Measurements from ENCODE around the gene FGD3. TPM values are rescaled to one million over a fixed set of nuclear protein-coding genes. Genes with fewer than 3 reads are reported as not detected.

Gene FGD3
- total RNA-seq, 1 donor, result not detected

DNA sequence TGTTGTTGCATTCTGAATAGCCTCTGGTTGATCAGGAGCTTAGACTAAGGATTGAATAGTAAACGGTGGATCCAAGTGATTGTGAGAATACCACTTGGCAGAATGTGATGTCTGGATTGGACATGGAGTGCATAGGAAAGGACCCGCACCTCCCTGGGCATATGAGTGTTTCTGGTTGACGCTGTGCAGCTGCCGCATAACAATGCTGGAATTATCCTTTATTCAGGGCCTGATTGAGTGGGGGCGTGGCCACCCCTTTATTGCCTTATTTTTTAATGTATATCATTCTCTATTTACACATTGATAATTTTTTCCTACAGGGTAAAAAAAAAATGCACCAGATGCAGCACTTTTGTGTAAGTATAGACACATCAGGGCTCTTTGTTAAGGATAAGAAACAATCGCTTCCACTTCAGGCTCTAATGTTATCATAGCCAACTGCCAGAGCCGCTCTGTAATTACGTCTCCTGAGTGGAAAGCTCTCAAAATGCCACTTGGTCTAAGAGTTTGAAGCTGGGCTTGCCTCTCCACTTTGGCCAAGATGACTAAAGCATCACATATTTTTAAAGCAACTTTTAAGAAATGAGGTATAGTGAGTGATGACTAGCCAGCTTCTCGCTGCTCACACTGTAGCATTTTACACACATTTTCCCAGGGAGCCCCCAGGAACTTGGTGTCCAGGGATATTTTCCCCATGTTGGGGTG lies 5.7 kb downstream of the FGD3 start:
- DNase-seq (ENCODE audit: insufficient read length, low spot score, missing footprints), result peak; percentile 73
- H3K79me2 ChIP-seq (ENCODE audit: insufficient read depth, low read length), result no peaks in the 10 kb centered on the region
- peaks cover 15% of the 10 kb centered on the region for H3K4me1 ChIP-seq (ENCODE audit: insufficient read depth, low read length)
- TF ChIP-seq CTCF (IDR thresholded peaks at IDR 0.05; ENCODE audit: extremely low read depth, low read depth, low read length), result no peak
- H4K20me1 ChIP-seq (ENCODE audit: insufficient read depth, low read length), result no peaks in the 10 kb centered on the region
- H2AFZ ChIP-seq (ENCODE audit: low read length), result no peak overlapping the region
- H3K27ac ChIP-seq (ENCODE audit: low read depth, low read length), result no peak overlapping the region
- H3K4me2 ChIP-seq (ENCODE audit: insufficient read depth, low read length), result peak overlapping the region; percentile 58
- peak overlapping the region; percentile 3 for H3K4me3 ChIP-seq (ENCODE audit: insufficient read depth, low read length)
- no peaks in the 10 kb centered on the region for H3K9me3 ChIP-seq (ENCODE audit: low read depth, low read length)
- H3K36me3 ChIP-seq (ENCODE audit: insufficient read depth, low read length), result no peaks in the 10 kb centered on the region
- peaks cover 16% of the 10 kb centered on the region for H3K27me3 ChIP-seq (ENCODE audit: insufficient read depth, low read length)

DNA sequence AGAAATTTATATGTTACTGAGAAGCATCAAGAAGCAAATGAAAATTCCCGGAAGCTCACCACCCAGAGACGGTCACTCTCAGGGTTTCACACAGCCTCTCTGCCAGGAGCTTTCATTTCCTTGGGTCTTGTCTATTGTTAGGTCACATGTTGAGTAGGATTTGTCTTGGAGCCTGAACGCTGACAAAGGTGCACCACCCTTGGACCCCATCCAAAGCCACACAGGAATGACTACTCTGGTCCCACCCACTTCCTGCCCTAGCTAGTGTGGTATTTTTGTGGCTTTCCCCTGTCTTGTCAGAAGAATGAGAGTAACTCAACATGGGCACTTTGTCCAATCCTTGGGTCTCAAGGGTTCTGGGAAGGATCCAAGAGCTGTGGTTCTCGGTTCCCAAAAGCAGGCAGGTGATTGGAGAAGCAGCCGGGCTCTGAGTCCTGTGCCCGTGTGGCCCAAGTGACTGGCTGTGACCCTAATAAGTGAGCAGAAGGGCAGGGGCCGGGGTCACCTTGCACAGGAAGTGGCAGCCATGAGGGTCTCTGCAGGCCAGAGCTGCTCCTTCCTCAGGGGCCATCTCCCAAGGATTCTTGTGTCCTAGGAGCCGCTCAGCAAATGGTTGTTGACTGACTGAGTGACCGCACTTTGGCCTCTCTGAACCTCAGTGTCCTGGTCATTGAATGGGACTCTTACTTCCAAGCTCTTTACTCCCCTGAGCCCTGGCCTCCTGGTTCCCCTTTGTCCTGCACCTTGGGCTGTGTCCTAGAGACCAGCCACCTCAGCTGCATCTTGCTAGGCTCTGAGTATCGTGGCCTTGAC lies 6.9 kb downstream of the FGD3 start:
- no peaks in the 10 kb centered on the region for H3K79me2 ChIP-seq (ENCODE audit: insufficient read depth, low read length)
- no peak overlapping the region for H2AFZ ChIP-seq (ENCODE audit: low read length)
- peaks cover 15% of the 10 kb centered on the region for H3K4me1 ChIP-seq (ENCODE audit: insufficient read depth, low read length)
- peak overlapping the region; percentile 58 for H3K4me2 ChIP-seq (ENCODE audit: insufficient read depth, low read length)
- no peaks in the 10 kb centered on the region for H3K36me3 ChIP-seq (ENCODE audit: insufficient read depth, low read length)
- peaks cover 5% of the 10 kb centered on the region for H3K27me3 ChIP-seq (ENCODE audit: insufficient read depth, low read length)
- no peak for TF ChIP-seq CTCF (IDR thresholded peaks at IDR 0.05; ENCODE audit: extremely low read depth, low read depth, low read length)
- H3K27ac ChIP-seq (ENCODE audit: low read depth, low read length), result no peak overlapping the region
- H3K4me3 ChIP-seq (ENCODE audit: insufficient read depth, low read length), result peak overlapping the region; percentile 23
- peak; percentile 10 for DNase-seq (ENCODE audit: insufficient read length, low spot score, missing footprints)
- H4K20me1 ChIP-seq (ENCODE audit: insufficient read depth, low read length), result no peaks in the 10 kb centered on the region
- no peaks in the 10 kb centered on the region for H3K9me3 ChIP-seq (ENCODE audit: low read depth, low read length)

DNA sequence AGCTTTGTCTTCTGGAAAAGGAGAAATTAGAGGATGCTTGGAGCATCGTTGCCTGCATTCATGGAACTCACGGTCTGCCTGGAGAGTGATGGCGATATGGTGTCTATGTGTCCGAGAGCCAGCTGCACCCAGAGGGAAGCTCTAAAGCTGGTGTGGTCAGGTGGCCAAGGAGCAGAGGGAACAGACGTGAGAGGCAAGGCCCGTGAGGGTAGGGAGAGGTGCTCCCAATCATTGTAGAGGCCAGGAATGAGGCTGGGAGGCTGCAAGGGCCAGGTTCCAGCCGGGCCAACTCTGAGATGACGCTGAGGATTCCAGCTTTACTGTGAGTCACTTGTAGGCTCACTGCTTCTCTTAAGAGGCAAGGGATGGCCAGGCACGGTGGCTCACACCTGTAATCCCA lies 7.6 kb downstream of the FGD3 start:
- Histone ChIP-seq H3K4me1 (ENCODE audit: insufficient read depth, low read length) (peaks cover 15% of the 10 kb centered on the region), H3K27me3 (ENCODE audit: insufficient read depth, low read length) (peaks cover 2% of the 10 kb centered on the region), H3K36me3 (ENCODE audit: insufficient read depth, low read length) (no peaks in the 10 kb centered on the region), H3K4me2 (ENCODE audit: insufficient read depth, low read length) (no peak overlapping the region), H3K4me3 (ENCODE audit: insufficient read depth, low read length) (no peak overlapping the region), H3K27ac (ENCODE audit: low read depth, low read length) (no peak overlapping the region), H2AFZ (ENCODE audit: low read length) (no peak overlapping the region), H3K79me2 (ENCODE audit: insufficient read depth, low read length) (no peaks in the 10 kb centered on the region), H4K20me1 (ENCODE audit: insufficient read depth, low read length) (no peaks in the 10 kb centered on the region), H3K9me3 (ENCODE audit: low read depth, low read length) (no peaks in the 10 kb centered on the region)
- TF ChIP-seq CTCF (IDR thresholded peaks at IDR 0.05; ENCODE audit: extremely low read depth, low read depth, low read length), result no peak
- DNase-seq (ENCODE audit: insufficient read length, low spot score, missing footprints), result no peak
